Measurements from ENCODE around the gene DISC1.

The DISC1 gene

GRCh38 chr1:232017057-232017456 is 390.5 kb downstream of the DISC1 start:
- CTCF ChIA-PET, result no interaction called here
- POLR2A ChIA-PET, result no interaction called here
- TF ChIP-seq SUZ12 (IDR thresholded peaks at IDR 0.05) (no peak), ELF4 (IDR thresholded peaks at IDR 0.05) (no peak), HDGF (IDR thresholded peaks at IDR 0.05; ENCODE audit: borderline replicate concordance) (no peak), FOXM1 (IDR thresholded peaks at IDR 0.05; ENCODE audit: borderline replicate concordance) (no peak), SP1 (IDR thresholded peaks at IDR 0.05) (no peak), LEF1 (IDR thresholded peaks at IDR 0.05; ENCODE audit: borderline replicate concordance) (no peak), FOXK2 (IDR thresholded peaks at IDR 0.05) (no peak), L3MBTL2 (conservative IDR thresholded peaks at IDR 0.05) (no peak), ZNF384 (IDR thresholded peaks at IDR 0.05) (no peak), CTBP1 (IDR thresholded peaks at IDR 0.05; ENCODE audit: borderline replicate concordance) (no peak), ARNT (IDR thresholded peaks at IDR 0.05) (no peak), BHLHE40 (IDR thresholded peaks at IDR 0.05; ENCODE audit: borderline replicate concordance) (no peak), FOXA1 (IDR thresholded peaks at IDR 0.05) (no peak)
- TF ChIP-seq, protein P1, sequence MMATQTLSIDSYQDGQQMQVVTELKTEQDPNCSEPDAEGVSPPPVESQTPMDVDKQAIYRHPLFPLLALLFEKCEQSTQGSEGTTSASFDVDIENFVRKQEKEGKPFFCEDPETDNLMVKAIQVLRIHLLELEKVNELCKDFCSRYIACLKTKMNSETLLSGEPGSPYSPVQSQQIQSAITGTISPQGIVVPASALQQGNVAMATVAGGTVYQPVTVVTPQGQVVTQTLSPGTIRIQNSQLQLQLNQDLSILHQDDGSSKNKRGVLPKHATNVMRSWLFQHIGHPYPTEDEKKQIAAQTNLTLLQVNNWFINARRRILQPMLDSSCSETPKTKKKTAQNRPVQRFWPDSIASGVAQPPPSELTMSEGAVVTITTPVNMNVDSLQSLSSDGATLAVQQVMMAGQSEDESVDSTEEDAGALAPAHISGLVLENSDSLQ (IDR thresholded peaks at IDR 0.05), result no peak
- DNase-seq (ENCODE audit: extremely low spot score), result no peak

DNA sequence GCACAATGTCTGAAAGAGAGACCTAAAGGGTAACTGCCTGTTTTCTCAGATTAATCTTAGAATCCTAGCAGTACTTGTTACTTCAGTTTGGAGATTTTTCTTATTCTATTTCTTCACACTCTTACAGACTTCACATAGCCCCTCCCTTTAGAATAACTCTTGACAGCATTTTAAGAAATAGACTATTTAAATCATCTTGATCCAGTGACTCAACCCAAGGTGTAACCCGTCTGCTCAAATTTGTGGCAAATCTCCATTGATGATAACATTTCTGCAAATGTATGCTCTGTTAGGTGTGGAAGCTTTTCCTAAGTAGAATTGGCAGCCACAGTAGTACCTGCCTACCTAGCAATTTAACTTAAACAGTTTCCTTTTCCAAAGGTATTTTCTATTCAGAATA is 391.2 kb downstream of the DISC1 start:
- CTCF ChIA-PET, result no interaction called here

DNA sequence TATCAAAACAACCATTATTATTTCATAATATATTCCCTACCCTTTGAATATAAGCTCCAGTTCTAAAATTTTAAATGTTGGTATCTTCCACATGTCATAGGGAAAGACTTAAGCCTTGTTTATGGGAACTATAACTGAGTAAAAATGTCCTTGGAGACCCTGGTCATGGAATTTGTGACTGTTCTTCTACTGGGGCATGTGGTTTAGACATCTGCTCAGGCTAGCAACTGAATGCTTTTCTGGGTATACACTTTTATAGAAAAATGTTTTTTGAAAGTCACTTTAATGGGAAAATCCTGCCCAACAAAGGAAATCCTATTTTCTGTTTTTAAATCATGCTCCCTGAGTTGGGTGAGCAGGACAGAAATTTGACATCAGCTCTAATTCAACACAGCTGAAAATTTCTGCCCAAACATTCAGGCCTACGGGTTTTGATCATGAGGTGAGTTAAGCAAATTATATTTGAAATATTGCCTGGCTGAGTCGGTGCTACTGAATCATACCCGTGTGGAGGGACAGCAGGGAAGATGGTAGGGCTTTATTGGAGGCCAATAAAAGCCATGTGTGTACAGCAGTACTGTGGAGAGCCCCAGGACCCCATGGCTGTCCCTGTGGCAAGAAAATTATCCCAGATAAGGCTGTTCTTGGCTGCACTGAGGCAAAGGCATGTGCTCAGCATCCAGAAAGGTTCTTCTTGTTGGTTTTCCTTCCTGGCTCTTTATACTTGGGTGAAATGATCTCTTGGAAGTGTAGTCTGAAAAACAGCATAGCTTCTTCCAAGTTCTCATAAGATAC is 391.8 kb downstream of the DISC1 start:
- CTCF ChIA-PET, result no interaction called here
- DNase-seq (ENCODE audit: extremely low spot score), result no peak
- TF ChIP-seq BHLHE40 (IDR thresholded peaks at IDR 0.05; ENCODE audit: borderline replicate concordance) (no peak), TARDBP (IDR thresholded peaks at IDR 0.05) (no peak), FOXA1 (IDR thresholded peaks at IDR 0.05) (no peak), FOXK2 (IDR thresholded peaks at IDR 0.05) (no peak), ZNF384 (IDR thresholded peaks at IDR 0.05) (no peak), SUZ12 (IDR thresholded peaks at IDR 0.05) (no peak), SP1 (IDR thresholded peaks at IDR 0.05) (no peak)
- POLR2A ChIA-PET, result no interaction called here

More for the DNA sequence above, 391.2 kb downstream of the DISC1 start:
- POLR2A ChIA-PET, result no interaction called here
- no peak for TF ChIP-seq ELF4 (IDR thresholded peaks at IDR 0.05)
- no peak for TF ChIP-seq ZNF384 (IDR thresholded peaks at IDR 0.05)
- TF ChIP-seq FOXA1 (IDR thresholded peaks at IDR 0.05), result no peak
- no peak for TF ChIP-seq CTBP1 (IDR thresholded peaks at IDR 0.05; ENCODE audit: borderline replicate concordance)
- no peak for DNase-seq (ENCODE audit: extremely low spot score)

GRCh38 chr1:232019026-232019340 is 392.4 kb downstream of the DISC1 start:
- TF ChIP-seq ZNF384 (IDR thresholded peaks at IDR 0.05), result no peak
- TF ChIP-seq ARNT (IDR thresholded peaks at IDR 0.05), result no peak
- no peak for TF ChIP-seq LEF1 (IDR thresholded peaks at IDR 0.05; ENCODE audit: borderline replicate concordance)
- TF ChIP-seq FOXM1 (IDR thresholded peaks at IDR 0.05; ENCODE audit: borderline replicate concordance), result no peak
- TF ChIP-seq, protein P1 (IDR thresholded peaks at IDR 0.05), result no peak
- no peak for TF ChIP-seq NFRKB (IDR thresholded peaks at IDR 0.05)
- no peak for TF ChIP-seq BHLHE40 (IDR thresholded peaks at IDR 0.05; ENCODE audit: borderline replicate concordance)
- TF ChIP-seq CTBP1 (IDR thresholded peaks at IDR 0.05; ENCODE audit: borderline replicate concordance), result no peak
- TF ChIP-seq FOXA1 (IDR thresholded peaks at IDR 0.05), result no peak
- TF ChIP-seq HDGF (IDR thresholded peaks at IDR 0.05; ENCODE audit: borderline replicate concordance), result no peak
- no peak for TF ChIP-seq SP1 (IDR thresholded peaks at IDR 0.05)
- TF ChIP-seq ELF4 (IDR thresholded peaks at IDR 0.05), result no peak
- TF ChIP-seq FOXK2 (IDR thresholded peaks at IDR 0.05), result no peak
- no peak for TF ChIP-seq L3MBTL2 (conservative IDR thresholded peaks at IDR 0.05)
- POLR2A ChIA-PET, result no interaction called here
- CTCF ChIA-PET, result no interaction called here
- no peak for DNase-seq (ENCODE audit: extremely low spot score)

GRCh38 chr1:232020352-232020751 is 393.8 kb downstream of the DISC1 start:
- CTCF ChIA-PET, result no interaction called here
- TF ChIP-seq FOXM1 (IDR thresholded peaks at IDR 0.05; ENCODE audit: borderline replicate concordance) (no peak), FOXA1 (IDR thresholded peaks at IDR 0.05) (no peak), NFRKB (IDR thresholded peaks at IDR 0.05) (no peak), LEF1 (IDR thresholded peaks at IDR 0.05; ENCODE audit: borderline replicate concordance) (no peak), TARDBP (IDR thresholded peaks at IDR 0.05) (no peak), ELF4 (IDR thresholded peaks at IDR 0.05) (no peak), CTBP1 (IDR thresholded peaks at IDR 0.05; ENCODE audit: borderline replicate concordance) (no peak), L3MBTL2 (conservative IDR thresholded peaks at IDR 0.05) (no peak)
- POLR2A ChIA-PET, result no interaction called here
- DNase-seq (ENCODE audit: extremely low spot score), result no peak

GRCh38 chr1:232029315-232029714 is 402.7 kb downstream of the DISC1 start:
- no peak for DNase-seq (ENCODE audit: extremely low spot score)
- TF ChIP-seq BHLHE40 (IDR thresholded peaks at IDR 0.05; ENCODE audit: borderline replicate concordance) (no peak), FOXM1 (IDR thresholded peaks at IDR 0.05; ENCODE audit: borderline replicate concordance) (no peak), ARNT (IDR thresholded peaks at IDR 0.05) (no peak), CTBP1 (IDR thresholded peaks at IDR 0.05; ENCODE audit: borderline replicate concordance) (no peak), L3MBTL2 (conservative IDR thresholded peaks at IDR 0.05) (no peak), LEF1 (IDR thresholded peaks at IDR 0.05; ENCODE audit: borderline replicate concordance) (no peak), ZNF384 (IDR thresholded peaks at IDR 0.05) (no peak), FOXA1 (IDR thresholded peaks at IDR 0.05) (no peak), SP1 (IDR thresholded peaks at IDR 0.05) (no peak), HDGF (IDR thresholded peaks at IDR 0.05; ENCODE audit: borderline replicate concordance) (no peak), TARDBP (IDR thresholded peaks at IDR 0.05) (no peak), SUZ12 (IDR thresholded peaks at IDR 0.05) (no peak), ELF4 (IDR thresholded peaks at IDR 0.05) (no peak), FOXK2 (IDR thresholded peaks at IDR 0.05) (no peak)
- TF ChIP-seq, protein P1 (IDR thresholded peaks at IDR 0.05), result no peak
- ChIA-PET CTCF (no interaction called here), POLR2A (no interaction called here)
